HUES6 (cell line): ENCODE data around the gene ZNF236.

Source experiments
- H3K27ac ChIP-seq: 2 replicates; pipeline ENCODE4 v1.7.0; 2013; ENCODE audit warnings: low read depth, mild to moderate bottlenecking, low read length, inconsistent platforms
- H3K27me3 ChIP-seq: 2 replicates; pipeline ENCODE4 v1.6.1; 2013; ENCODE audit warnings: low read length; ENCODE audit not compliant: control insufficient read depth, insufficient read depth
- H3K36me3 ChIP-seq: 2 replicates; pipeline ENCODE4 v1.6.1; 2013; ENCODE audit warnings: low read length; ENCODE audit not compliant: control insufficient read depth, insufficient read depth
- H3K4me1 ChIP-seq: 2 replicates; pipeline ENCODE4 v1.6.1; 2013; ENCODE audit warnings: low read length; ENCODE audit not compliant: control insufficient read depth, insufficient read depth
- H3K4me3 ChIP-seq: 2 replicates; pipeline ENCODE4 v1.5.1; 2013; ENCODE audit warnings: low read depth, low read length
- H3K9ac ChIP-seq: one replicate; pipeline ENCODE4 v1.6.1; 2013; ENCODE audit warnings: mild to moderate bottlenecking, low read length
- H3K9me3 ChIP-seq: 2 replicates; pipeline ENCODE4 v1.6.1; 2013; ENCODE audit warnings: low read depth, low read length; ENCODE audit not compliant: control insufficient read depth, insufficient read depth

ZNF236 gene

DNA sequence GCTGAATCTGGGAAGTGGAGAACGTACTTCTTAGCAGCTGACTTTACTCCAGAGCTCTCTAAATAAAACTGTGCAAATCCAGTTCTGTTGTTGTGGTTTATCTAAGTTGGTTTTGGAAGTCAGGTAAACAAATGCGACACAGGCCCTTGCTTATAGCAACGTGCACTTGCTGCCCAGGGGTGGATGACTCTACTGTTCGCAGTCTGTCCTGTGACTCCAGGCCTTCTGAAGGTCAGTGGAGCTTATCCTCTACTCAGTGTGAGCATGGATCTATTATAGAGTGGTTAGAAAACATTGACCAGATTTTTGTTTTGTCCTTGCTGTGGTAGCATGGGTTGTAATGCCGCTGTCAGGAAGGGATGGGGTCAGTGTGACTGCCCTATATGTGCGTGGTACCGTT lies 89.1 kb downstream of the ZNF236 start:
- H3K9ac ChIP-seq: no peak overlapping the region
- H3K36me3 ChIP-seq: peaks cover 78% of the 10 kb centered on the region
- no peak overlapping the region for H3K4me3 ChIP-seq
- no peak overlapping the region for H3K27ac ChIP-seq
- no peaks in the 10 kb centered on the region for H3K4me1 ChIP-seq
- H3K27me3 ChIP-seq: no peaks in the 10 kb centered on the region
- no peaks in the 10 kb centered on the region for H3K9me3 ChIP-seq

DNA sequence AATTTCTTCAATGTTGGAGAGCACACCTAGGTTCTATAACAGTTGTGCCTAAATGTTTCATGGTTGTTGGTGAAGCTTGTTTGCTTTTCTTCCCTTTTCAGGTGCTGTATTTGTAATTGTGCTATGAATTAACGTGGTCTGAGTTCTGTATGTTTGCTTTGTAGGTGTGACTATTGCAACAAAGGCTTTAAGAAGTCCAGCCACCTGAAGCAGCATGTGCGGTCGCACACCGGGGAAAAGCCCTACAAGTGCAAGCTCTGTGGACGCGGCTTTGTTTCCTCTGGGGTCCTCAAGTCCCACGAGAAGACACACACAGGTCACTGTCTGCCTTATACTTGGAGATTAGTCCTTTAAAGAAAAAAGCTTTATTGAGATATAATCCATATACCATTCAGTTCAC lies 91.2 kb downstream of the ZNF236 start:
- Histone ChIP-seq H3K27me3 (no peaks in the 10 kb centered on the region), H3K4me1 (no peaks in the 10 kb centered on the region), H3K4me3 (no peak overlapping the region), H3K27ac (no peak overlapping the region), H3K9ac (no peak overlapping the region), H3K36me3 (peaks cover 84% of the 10 kb centered on the region), H3K9me3 (no peaks in the 10 kb centered on the region)

DNA sequence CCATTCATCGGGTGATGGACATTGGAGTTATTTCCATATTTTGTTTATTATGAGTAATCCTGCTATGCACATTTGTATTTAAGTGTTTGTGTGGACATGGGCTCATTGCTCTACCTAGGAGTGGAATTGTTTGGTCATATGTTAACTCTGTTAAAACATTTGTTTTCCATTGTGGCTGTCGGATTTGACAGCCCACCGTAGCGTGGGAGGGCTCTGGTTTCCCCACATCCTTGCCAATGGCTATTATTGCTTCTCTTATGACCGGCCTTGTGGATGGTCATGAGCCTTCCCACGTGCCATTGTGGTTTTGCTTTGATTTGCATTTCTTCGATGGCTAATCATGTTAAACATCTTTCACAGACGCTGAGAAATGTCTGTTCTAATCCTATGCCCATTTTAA lies 92.0 kb downstream of the ZNF236 start:
- H3K9ac ChIP-seq: no peak overlapping the region

DNA sequence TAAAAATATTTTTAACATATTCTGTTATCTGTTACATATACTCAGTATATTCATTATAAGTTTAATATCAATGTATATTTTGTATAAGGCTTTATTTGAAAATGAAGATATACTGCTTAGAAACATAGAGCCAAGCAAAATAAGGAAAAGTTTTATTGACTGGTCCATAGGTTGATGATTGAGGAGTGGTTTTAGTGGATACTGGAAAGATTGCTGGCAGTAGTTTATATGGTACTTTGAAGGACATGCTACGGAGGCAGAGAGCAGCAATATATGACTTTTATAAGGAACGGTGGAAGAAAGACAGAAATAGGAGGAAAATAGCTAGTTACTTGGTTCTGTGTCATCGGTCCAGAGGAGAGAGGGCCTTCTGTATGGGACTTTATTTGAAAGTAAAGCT lies 92.4 kb downstream of the ZNF236 start:
- Histone ChIP-seq H3K27me3 (no peaks in the 10 kb centered on the region), H3K4me1 (no peaks in the 10 kb centered on the region), H3K36me3 (peaks cover 80% of the 10 kb centered on the region), H3K27ac (no peak overlapping the region), H3K9me3 (no peaks in the 10 kb centered on the region), H3K9ac (no peak overlapping the region), H3K4me3 (no peak overlapping the region)

More for the DNA sequence above, 92.0 kb downstream of the ZNF236 start:
- H3K27me3 ChIP-seq: no peaks in the 10 kb centered on the region
- H3K36me3 ChIP-seq: peaks cover 78% of the 10 kb centered on the region
- no peaks in the 10 kb centered on the region for H3K4me1 ChIP-seq
- H3K27ac ChIP-seq: no peak overlapping the region
- H3K9me3 ChIP-seq: no peaks in the 10 kb centered on the region
- no peak overlapping the region for H3K4me3 ChIP-seq

DNA sequence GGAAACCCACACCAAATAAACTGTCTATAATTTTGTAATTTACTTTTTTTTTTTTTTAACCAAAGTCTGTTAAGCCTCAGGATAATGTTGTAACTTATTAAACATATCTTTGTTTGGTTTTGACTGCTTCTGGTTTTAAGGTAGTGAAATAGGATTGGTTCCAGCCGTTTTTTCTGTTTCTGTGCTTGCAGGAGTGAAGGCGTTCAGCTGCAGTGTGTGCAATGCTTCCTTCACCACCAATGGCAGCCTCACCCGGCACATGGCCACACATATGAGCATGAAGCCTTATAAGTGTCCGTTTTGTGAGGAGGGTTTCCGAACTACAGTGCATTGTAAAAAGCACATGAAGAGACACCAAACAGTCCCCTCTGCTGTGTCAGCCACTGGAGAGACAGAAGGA lies 93.1 kb downstream of the ZNF236 start:
- Histone ChIP-seq H3K4me3 (no peak overlapping the region), H3K27ac (no peak overlapping the region), H3K9ac (no peak overlapping the region), H3K36me3 (peaks cover 78% of the 10 kb centered on the region), H3K4me1 (no peaks in the 10 kb centered on the region), H3K9me3 (no peaks in the 10 kb centered on the region), H3K27me3 (no peaks in the 10 kb centered on the region)

DNA sequence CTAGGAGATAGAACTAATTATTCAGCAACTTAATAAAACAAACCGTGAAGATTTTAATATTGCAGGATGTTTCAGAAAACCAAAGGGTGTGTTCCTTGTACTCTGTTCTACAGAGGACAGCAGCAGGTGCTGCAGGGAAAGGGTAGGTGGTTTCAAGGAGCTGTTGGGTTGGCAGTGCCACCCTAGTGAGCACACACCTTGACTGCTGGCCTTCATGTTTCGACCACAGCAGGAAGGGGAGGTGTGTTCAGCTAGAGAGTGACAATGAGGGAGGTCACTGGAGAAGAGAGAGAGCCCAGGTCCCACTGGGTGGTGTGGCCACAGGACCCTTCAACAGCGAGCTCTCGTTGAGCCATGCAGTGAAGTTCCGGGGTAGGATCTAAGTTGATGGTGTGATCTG lies 98.6 kb downstream of the ZNF236 start:
- no peaks in the 10 kb centered on the region for H3K27me3 ChIP-seq
- peaks cover 63% of the 10 kb centered on the region for H3K36me3 ChIP-seq
- no peak overlapping the region for H3K4me3 ChIP-seq
- no peaks in the 10 kb centered on the region for H3K4me1 ChIP-seq
- H3K9ac ChIP-seq: no peak overlapping the region
- H3K27ac ChIP-seq: no peak overlapping the region
- H3K9me3 ChIP-seq: no peaks in the 10 kb centered on the region

DNA sequence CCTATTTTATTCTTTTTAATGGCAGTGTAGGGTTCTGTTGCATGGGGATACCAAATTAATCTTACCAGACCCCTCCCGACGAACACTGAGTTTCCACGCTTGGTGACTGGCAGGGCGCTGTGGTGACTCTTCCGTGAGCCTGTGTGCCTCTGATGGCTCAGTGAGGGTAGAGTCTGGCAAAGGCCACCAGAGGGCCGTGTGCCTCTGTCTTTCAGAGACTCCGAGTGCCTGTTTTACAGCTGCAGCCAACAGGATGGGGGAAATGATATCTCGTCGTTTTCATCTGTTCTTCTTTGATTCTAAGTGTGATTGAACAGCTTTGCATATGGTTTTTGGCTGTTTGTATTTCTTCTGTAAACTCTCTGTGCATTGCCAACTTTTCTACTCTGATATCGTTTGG lies 99.8 kb downstream of the ZNF236 start:
- Histone ChIP-seq H3K9me3 (no peaks in the 10 kb centered on the region), H3K4me1 (no peaks in the 10 kb centered on the region), H3K9ac (no peak overlapping the region), H3K4me3 (no peak overlapping the region), H3K27me3 (no peaks in the 10 kb centered on the region), H3K36me3 (peaks cover 62% of the 10 kb centered on the region), H3K27ac (no peak overlapping the region)

DNA sequence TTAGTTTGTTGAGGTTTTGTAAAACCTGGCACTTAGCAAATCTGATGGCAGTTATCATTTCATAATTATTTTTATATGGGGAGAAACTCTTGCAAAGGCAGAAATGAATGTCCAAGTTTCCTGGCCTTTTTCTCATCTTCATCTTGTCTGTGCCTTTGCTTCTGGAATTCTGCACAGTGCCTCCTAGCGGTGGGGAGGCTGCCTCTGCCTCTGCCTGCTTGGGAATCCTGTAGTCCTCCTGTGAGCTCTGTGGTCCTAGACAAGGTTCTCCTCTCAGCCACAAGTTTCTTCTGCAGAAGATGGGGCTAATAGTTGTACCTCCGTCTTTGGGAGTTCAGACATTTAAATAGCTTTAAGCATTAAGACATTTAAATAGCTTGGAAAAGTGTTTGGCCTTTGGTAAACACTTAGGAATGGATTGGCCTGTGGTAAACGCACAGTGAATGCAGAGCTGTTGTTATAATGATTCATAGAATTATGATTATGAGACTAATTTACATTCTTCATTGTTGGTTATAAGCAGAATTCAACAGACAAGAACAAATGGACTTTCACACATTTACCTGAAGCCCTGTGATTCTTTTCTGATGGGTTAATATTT lies 101.2 kb downstream of the ZNF236 start:
- H3K27ac ChIP-seq: no peak overlapping the region
- H3K4me3 ChIP-seq: no peak overlapping the region
- peaks cover 66% of the 10 kb centered on the region for H3K36me3 ChIP-seq
- H3K4me1 ChIP-seq: no peaks in the 10 kb centered on the region
- H3K9me3 ChIP-seq: no peaks in the 10 kb centered on the region
- H3K27me3 ChIP-seq: no peaks in the 10 kb centered on the region
- H3K9ac ChIP-seq: no peak overlapping the region

DNA sequence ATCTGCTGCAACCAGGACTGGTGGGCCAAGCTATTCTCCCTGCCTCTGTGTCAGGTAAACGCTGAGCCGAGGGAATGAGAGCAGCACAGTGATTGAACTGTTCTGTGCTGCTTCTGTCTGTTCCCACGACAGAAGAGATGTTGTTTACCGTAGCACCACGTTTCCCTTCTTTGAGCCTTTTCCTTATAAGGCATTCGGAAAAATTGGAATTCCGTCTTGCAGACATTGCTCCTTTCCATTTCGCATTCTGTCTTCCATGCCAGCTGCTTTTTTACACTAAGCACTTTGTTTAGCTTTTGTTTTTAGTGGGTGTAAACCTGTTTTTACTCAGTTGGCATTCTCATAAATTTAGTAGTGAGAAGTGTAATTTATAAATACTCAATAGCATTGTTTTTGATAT lies 103.1 kb downstream of the ZNF236 start:
- H3K9ac ChIP-seq: no peak overlapping the region
- no peaks in the 10 kb centered on the region for H3K27me3 ChIP-seq

DNA sequence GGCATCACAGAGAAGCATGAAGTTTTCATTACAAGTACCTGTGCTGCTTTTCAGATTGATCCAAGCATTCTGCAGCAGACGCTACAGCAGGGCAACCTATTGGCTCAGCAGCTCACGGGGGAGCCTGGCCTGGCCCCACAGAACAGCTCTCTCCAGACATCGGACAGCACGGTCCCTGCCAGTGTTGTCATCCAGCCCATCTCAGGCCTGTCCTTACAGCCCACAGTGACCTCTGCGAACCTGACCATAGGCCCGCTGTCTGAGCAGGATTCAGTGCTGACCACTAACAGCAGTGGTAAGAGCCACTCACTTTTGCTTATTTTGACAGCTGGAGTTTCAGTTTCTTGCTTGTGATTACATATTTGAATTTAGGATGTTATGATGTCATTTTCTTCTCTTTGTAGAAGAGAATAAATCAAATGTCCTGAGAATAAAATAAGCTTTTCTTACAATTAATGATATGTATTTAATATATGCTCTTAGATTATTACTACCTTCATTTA lies 104.9 kb downstream of the ZNF236 start:
- Histone ChIP-seq H3K4me1 (no peaks in the 10 kb centered on the region), H3K27me3 (no peaks in the 10 kb centered on the region), H3K27ac (no peak overlapping the region), H3K4me3 (no peak overlapping the region), H3K36me3 (peaks cover 62% of the 10 kb centered on the region), H3K9me3 (no peaks in the 10 kb centered on the region), H3K9ac (no peak overlapping the region)

More for the DNA sequence above, 103.1 kb downstream of the ZNF236 start:
- H3K4me1 ChIP-seq: no peaks in the 10 kb centered on the region
- no peak overlapping the region for H3K27ac ChIP-seq
- no peak overlapping the region for H3K4me3 ChIP-seq
- H3K9me3 ChIP-seq: no peaks in the 10 kb centered on the region
- peaks cover 62% of the 10 kb centered on the region for H3K36me3 ChIP-seq

DNA sequence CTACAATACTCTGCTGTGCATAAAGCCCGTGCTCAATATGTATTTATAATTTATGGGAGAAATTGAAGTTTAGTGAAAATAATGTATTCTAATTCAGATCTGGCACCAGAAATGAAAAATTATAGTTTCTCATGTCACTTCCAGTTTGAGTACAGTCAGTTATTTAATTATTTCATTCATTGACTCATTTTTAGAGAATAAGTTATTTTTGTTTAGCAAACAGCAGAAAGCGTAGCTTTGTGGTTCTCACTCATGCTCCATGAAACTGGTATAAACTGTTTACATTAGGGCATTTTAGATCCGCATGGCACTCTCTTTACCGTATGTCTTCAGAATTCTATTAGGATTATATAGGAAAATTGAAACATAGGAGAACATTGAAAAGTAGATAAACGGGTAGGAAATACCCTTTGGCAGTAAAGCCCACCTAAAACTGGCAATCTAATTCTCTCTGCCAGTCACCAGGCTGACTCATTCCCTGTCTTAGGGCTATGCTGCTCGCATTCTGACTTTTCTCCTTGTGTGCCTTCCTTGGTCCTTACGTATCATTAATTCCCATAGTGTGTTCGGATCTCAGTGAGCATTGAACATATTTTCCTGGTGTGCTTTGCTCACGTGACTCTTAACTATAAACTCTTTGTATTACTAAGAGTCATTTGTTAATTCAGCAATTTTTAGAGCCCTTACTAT lies 106.0 kb downstream of the ZNF236 start:
- no peaks in the 10 kb centered on the region for H3K27me3 ChIP-seq
- peaks cover 62% of the 10 kb centered on the region for H3K36me3 ChIP-seq
- H3K9ac ChIP-seq: no peak overlapping the region
- H3K4me1 ChIP-seq: no peaks in the 10 kb centered on the region
- no peak overlapping the region for H3K27ac ChIP-seq
- no peak overlapping the region for H3K4me3 ChIP-seq
- H3K9me3 ChIP-seq: no peaks in the 10 kb centered on the region
